Loucy (cell line): ENCODE results near the gene SLC45A2.

Experiments used
- CTCF ChIP-seq: fragments of 200-600 bp; sonication (generic); conservative IDR thresholded peaks from 2 replicates; pipeline ENCODE4 v1.5.1; 2014; ENCODE audit warnings: mild to moderate bottlenecking, antibody characterized with exemption, low read length
- EZH2phosphoT487 ChIP-seq: fragments of 200-600 bp; IDR thresholded peaks from 2 replicates; pipeline ENCODE4 v1.6.1; 2018; ENCODE audit warnings: antibody characterized with exemption, mild to moderate bottlenecking, moderate library complexity, borderline replicate concordance

- TF ChIP-seq CTCF, result no peak
- TF ChIP-seq EZH2phosphoT487, result no peak
Observed at GRCh38 chr5:33901156-33901555, 83.3 kb downstream of the SLC45A2 start.
